Measurements from ENCODE around the gene HOXA9.

The HOXA9 gene

DNA sequence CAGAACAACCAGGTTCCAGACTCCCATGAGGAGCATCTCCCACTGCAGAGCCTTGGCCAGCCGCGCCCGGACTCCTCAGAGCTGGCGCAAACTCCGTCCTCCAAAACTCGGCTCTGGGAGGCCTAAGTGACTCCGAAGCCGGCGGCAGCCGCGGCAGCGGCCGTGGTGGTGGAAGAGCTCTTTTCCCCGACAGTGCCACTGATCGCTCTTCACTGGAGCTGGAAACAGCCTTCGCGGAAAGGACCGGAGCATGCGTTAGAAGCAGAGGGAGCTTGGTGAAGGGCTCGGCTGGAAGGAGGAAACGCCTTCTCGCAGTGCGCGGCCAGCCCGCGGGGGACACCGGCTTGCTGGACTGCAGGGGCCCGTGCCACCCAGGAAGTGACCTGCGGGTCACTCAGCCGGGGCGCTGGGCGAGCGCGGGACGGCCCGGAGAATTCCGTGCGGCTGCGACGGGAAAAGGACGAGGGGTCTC, 39.5 kb upstream of the HOXA9 start:
- FAIRE-seq: no peak
- no peak for TF ChIP-seq POLR2A (IDR thresholded peaks at IDR 0.05; ENCODE audit: low read depth, low read length)
- DNase-seq (ENCODE audit: insufficient read length, low spot score): no peak

DNA sequence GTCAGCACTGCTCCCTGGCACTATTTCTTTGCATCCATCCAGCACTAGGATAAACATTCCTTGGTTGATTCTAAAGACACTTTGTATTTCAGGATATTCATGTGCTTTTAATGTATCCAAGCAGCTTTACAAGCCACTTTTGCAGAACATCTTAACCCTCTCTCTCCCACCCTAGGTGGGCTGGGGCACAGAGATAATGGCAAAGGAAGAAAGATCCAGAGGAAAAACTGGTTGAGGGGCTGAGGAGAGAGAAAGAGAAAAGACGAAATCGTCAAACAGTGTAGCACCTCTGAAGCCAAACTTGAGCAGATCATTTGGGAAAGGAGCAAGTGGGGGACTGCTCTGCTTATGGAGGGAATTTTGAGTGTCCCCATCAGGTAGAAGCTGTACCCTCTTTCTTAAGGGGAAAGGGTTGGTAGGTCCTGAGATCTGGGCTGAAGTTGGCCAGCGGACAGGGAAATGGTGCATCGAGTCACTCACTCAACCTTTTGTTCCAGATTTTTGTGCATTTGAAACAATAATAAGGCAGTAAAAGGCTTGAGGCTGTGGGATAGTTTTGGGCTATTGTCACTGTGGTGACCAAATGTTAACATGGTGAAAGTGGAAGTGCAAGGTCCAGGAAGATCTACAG, 38.7 kb upstream of the HOXA9 start:
- FAIRE-seq: no peak
- DNase-seq (ENCODE audit: insufficient read length, low spot score): no peak
- TF ChIP-seq POLR2A (IDR thresholded peaks at IDR 0.05; ENCODE audit: low read depth, low read length): no peak

DNA sequence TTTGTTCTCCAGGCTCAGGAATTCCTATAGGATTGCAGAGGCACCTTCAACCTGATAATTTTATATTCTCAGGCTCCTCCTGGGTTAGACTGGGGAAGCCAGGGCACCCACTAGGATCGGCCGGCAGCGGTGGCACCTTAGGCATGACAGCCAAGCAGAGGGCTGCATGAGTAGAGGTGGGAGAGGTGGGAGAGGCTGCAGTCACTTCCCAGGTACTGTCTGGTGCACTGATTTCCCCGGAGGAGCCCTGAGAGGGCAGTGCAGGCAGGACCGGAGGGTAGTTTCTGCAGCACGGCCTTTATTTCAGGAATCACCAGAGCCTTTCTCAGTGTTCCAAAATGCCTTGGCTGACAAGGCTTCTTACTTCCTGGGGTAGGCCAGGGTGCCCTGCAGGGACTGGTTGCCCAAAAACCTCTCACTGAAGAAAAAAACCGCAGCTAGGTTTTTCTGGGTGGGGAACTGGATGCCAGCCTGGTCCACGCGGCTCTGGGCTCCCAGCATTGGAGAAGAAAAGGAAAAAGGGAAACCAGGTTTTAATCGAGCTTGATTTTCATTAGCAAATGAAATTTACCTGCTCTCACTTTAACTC, 38.1 kb upstream of the HOXA9 start:
- no peak for FAIRE-seq
- TF ChIP-seq POLR2A (IDR thresholded peaks at IDR 0.05; ENCODE audit: low read depth, low read length): no peak
- no peak for DNase-seq (ENCODE audit: insufficient read length, low spot score)

DNA sequence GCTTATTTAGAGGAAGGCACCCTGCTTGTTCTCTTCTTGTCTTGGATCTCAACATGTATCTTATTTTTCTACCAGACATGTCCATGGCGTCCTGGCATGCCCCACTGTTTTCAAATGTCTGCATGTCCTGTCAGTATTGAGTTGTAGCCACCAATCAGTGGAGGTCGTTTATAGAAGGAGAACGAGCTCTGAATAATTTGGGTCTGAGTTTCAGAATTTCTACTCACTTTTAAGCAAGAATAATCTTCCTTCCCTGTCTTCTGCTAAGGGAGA, 37.5 kb upstream of the HOXA9 start:
- FAIRE-seq: no peak
- TF ChIP-seq POLR2A (IDR thresholded peaks at IDR 0.05; ENCODE audit: low read depth, low read length): no peak
- DNase-seq (ENCODE audit: insufficient read length, low spot score): no peak

DNA sequence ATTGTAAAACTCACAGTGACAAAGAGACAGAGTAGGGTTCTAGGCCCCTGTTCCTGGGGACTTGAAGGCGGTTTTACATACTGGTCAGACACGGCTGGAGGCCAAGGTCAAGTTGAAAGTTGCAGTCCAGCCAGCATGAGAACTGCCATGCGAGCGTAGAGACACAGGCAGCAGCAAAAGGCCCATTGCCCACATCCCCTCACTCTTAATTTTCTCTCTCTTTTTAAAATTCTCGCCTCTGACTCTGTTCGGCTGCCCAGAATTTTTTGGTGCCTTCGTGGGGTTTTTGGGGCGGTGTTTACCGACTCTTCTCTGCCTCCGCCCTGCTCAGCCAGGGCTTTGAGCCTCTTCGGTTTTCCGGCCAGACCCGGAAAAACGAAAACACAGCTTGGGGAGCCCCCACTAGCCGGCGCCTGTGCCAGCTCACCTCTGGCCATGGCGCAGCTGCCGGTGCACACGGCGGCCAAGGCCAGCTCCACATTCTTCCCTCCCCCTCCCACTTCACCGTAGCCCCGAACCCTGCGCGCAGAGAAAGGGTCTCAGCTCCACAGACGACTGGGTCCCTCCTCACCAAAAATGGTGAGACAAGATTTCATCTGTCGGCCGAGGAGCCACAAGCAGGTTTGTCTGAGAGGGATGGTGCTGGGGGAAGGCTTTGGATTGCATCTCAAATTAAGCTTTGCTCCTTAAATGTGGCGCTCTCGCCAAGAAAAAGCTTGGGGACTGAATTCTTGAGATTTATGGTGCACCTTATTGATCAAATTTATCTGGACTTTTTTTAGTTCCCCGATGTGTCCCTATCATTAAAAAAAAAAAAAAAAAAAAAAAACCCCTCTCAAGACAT, 36.9 kb upstream of the HOXA9 start:
- no peak for DNase-seq (ENCODE audit: insufficient read length, low spot score)
- no peak for FAIRE-seq
- TF ChIP-seq POLR2A (IDR thresholded peaks at IDR 0.05; ENCODE audit: low read depth, low read length): no peak

DNA sequence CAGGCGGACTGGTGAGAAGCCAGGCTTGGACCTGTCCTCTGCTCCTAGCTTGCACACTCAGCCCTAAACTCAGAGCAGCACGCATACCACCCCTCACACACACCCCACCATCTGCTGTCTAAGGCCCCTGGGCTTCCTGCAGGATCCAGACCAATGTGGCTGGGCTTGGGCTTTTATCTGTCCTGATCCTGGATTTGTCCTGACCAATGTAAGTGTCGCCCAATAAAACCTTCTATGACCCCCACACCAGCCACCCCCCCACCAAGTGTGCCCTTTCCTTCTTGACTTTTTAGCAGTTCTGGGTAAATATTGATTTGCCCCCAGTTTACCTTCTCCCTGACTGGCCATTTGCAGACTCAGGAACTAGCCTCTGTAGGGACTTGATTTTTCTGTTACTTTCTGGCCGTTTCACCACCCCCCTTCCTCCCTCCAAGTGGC, 36.3 kb upstream of the HOXA9 start:
- FAIRE-seq (no peak), DNase-seq (ENCODE audit: insufficient read length, low spot score) (no peak)
- no peak for TF ChIP-seq POLR2A (IDR thresholded peaks at IDR 0.05; ENCODE audit: low read depth, low read length)

DNA sequence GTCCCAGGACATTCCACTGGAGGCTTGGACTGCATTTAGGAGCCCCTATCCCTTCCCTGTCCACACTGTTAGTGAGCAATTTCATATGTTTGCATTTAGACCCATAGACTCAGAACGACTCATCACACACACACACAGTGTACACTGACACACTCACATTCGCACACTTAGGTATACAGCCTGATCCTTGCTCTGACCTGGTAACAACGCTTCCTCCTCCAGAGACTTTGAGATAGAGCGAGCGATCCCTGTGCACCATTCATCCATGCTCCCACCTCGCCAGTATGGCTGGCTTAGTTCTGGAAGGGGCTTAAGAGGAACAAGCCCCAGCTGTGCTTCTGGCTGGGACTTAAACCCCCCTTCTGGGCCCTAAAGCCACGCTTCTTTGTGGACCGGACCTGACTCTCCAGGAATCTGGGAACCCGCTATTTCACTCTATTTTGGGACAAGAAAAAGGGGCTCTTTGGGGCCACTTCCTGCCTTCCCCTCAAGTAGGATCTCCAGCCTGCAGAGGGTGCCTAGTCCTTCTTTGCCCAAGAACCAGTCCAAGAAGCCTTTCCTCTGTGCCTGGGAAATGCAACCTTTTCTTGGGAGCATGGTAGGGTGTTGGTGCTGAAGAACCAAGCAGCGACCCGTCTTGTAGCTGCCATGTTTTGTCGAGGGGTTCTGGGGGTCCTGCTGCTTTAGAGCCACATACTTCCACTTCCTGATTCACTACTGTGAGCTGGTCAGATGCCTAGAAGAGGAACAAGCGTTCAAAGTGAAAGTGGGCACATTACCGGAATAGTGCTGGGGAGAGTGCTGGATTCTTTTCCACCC, 35.6 kb upstream of the HOXA9 start:
- DNase-seq (ENCODE audit: insufficient read length, low spot score) (no peak), FAIRE-seq (no peak)
- no peak for TF ChIP-seq POLR2A (IDR thresholded peaks at IDR 0.05; ENCODE audit: low read depth, low read length)

DNA sequence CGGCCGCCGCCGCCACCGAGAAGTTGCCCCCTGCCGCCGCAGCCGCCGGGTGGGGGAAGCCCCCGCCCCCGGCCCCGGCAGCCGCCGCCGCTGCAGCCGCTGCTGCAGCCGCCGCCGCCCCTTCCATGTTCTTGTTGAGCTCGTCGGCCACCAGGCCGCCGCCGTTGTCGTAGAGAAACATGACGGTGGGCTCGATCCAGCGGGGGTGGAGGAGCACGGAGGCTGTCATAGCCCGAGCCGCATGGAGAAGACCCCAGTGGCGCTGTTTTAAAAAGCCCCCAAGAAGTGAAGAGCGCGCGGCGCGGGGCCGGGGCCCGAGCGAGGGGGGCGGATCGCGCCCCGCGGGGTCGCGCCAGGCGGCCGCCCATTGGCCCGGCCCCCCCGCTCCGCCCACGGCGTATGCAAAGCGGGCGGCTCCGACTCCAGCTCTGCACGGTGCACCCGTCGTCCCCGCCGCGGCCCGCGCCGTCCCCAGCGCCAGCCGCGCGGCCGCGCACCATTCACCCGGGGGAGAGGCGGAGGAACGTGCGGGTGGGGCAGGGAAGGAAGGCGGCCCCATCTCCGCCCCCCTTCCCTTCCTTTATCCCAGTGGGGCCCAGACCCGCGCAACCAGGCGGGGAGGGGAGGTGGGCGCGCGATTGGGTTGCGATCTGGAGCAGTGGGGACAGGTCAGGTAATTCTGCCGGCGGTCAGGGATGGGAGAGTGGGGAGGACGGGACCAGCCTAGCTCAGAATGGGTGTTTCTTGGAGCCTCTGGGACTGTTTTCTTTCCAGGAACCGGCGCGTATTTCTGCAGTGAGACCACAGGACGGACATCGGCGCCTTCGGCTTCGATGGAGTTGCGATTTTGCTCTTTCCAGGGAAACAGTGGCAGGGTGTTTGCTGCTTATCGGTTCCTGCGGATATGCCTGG, 34.8 kb upstream of the HOXA9 start, which contains the start of gene HOXA13:
TSS of gene HOXA13 (minus strand) at position 243 of the 912 bp plus-strand sequence. CDS start at position 229, 14 bp downstream.
- FAIRE-seq (no peak), DNase-seq (ENCODE audit: insufficient read length, low spot score) (no peak)
- TF ChIP-seq POLR2A (IDR thresholded peaks at IDR 0.05; ENCODE audit: low read depth, low read length): peak; percentile 42

DNA sequence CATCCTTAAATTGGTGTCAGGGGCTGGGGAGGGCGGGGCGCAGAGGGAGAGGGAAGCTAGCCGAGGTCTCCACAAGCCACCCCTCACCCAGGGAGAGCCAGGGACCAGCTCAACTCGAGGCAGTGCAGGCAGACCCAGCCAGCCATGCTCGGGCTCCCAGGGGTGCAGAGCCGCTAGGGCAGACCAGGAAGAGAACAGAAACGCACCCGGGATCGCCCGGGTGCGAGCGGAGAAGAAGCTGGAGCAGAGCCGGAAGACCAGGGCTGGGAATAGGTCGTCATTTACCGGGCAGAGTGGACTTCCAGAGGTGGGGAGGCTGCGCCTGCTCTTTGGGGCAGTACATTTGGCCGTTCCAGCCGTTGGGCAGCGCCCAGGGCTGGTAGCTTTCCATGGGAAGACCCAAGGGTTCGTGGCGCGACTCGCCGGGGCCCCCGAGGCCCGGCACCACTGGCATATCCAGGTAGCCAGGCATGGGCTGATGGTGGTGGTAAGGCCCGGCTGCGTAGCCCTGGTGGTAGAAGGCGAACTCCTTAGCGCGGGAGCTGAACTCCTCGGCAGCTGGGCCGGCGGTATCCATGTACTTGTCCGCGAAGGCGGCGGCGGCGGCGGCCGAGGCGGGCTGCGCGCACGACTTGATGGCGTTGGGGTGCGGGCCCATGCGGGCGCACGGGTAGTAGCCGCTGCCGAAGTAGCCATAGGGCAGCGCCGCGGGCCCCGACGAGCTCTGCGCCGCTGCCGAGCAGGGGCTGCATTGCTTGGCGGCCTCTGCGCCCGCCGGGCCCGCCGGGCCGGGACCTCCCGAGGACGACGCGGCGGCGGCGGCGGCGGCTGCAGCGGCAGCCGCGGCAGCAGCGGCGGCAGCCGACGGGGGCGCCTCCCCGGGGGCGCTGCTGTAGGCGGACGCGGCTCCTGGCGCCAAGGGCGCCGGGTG, 33.8 kb upstream of the HOXA9 start:
- FAIRE-seq (no peak), DNase-seq (ENCODE audit: insufficient read length, low spot score) (no peak)
- no peak for TF ChIP-seq POLR2A (IDR thresholded peaks at IDR 0.05; ENCODE audit: low read depth, low read length)

DNA sequence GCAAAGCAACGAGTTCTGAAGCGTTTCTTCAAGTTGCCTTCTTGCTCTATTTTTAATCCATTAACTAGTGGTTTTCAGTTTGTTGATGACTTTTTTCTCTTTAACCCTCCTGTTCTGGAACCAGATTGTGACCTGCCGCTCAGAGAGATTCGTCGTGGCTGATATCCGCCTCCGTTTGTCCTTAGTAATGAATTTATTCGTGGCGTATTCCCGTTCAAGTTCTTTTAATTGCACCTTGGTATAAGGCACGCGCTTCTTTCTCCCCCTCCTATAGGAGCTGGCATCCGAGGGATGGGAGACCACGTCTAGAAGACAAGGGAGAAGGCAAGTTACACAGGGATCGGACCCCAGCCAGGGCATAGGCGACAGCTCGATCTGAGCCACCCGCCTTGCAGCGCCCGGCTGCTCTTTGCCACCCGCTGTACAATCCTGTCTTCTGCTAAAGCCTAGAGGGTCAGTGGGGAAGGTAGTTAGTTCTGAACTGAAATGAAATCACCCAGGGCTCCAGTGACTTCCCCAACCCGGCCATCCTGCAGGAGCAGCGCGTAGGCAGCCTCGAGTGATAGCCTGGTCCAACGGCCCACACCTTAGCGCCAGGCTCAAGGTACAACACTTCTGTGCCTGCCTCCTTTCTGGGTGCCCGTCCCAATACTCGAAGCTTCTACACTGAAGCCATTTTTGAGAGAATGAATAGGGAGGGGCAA, 33.0 kb upstream of the HOXA9 start:
- DNase-seq (ENCODE audit: insufficient read length, low spot score) (no peak), FAIRE-seq (no peak)
- no peak for TF ChIP-seq POLR2A (IDR thresholded peaks at IDR 0.05; ENCODE audit: low read depth, low read length)
